Hepatocyte (in vitro differentiated cells): ENCODE results near the gene TNFRSF12A.

Source experiments
- EZH2 ChIP-seq: fragments of 200-600 bp; sonication (generic); IDR thresholded peaks from 2 replicates; pipeline ENCODE4 v1.6.1; 2016; ENCODE audit warnings: antibody characterized with exemption, mild to moderate bottlenecking, borderline replicate concordance
- EZH2phosphoT487 ChIP-seq: fragments of 200-600 bp; sonication (generic); IDR thresholded peaks from one replicate; pipeline ENCODE4 v1.6.1; 2018; ENCODE audit warnings: antibody characterized with exemption, mild to moderate bottlenecking, low read depth, moderate library complexity; ENCODE audit not compliant: unreplicated experiment, severe bottlenecking
- TF ChIP-seq, protein P1 (sequence below): fragments of 200-600 bp; sonication (generic); IDR thresholded peaks from 2 replicates; pipeline ENCODE4 v1.5.1; 2016; ENCODE audit warnings: antibody characterized with exemption, mild to moderate bottlenecking; ENCODE audit not compliant: poor library complexity

GRCh38 chr16:3007059-3007956 is 12.9 kb upstream of the TNFRSF12A start:
- TF ChIP-seq, protein P1, sequence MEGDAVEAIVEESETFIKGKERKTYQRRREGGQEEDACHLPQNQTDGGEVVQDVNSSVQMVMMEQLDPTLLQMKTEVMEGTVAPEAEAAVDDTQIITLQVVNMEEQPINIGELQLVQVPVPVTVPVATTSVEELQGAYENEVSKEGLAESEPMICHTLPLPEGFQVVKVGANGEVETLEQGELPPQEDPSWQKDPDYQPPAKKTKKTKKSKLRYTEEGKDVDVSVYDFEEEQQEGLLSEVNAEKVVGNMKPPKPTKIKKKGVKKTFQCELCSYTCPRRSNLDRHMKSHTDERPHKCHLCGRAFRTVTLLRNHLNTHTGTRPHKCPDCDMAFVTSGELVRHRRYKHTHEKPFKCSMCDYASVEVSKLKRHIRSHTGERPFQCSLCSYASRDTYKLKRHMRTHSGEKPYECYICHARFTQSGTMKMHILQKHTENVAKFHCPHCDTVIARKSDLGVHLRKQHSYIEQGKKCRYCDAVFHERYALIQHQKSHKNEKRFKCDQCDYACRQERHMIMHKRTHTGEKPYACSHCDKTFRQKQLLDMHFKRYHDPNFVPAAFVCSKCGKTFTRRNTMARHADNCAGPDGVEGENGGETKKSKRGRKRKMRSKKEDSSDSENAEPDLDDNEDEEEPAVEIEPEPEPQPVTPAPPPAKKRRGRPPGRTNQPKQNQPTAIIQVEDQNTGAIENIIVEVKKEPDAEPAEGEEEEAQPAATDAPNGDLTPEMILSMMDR = no peak
- TF ChIP-seq EZH2phosphoT487 (no peak), EZH2 (no peak)
